ENCODE data around the gene FBLN2. TPM values are rescaled to one million over a fixed set of nuclear protein-coding genes. Genes with fewer than 3 reads are reported as not detected.

The FBLN2 gene
- total and polyA plus RNA-seq, 8 donors = 27.5 to 96.6 (median 40.6) TPM

GRCh38 chr3:13584427-13584891, 35.5 kb downstream of the FBLN2 start:
- TF ChIP-seq CTCF (IDR thresholded peaks at IDR 0.05) = no peak
- Histone ChIP-seq H3K27ac (no peak overlapping the region), H3K4me3 (no peak overlapping the region), H3K9me3 (no peaks in the 10 kb centered on the region), H3K4me1 (no peaks in the 10 kb centered on the region), H3K36me3 (no peaks in the 10 kb centered on the region), H3K27me3 (no peaks in the 10 kb centered on the region)
- ATAC-seq = no peak
- intact Hi-C loops (cut with DNase I) = no loop called here
- DNase-seq = no peak

GRCh38 chr3:13584901-13585300, 36.0 kb downstream of the FBLN2 start:
- Histone ChIP-seq H3K4me3 (no peak overlapping the region), H3K27ac (no peak overlapping the region), H3K4me1 (peaks cover 0 to 3% of the 10 kb centered on the region in 2 donors), H3K9me3 (no peaks in the 10 kb centered on the region), H3K27me3 (no peaks in the 10 kb centered on the region), H3K36me3 (no peaks in the 10 kb centered on the region)
- ATAC-seq (no peak), DNase-seq (peak in 1 of 4 donors; percentile 37)
- no peak for TF ChIP-seq CTCF (IDR thresholded peaks at IDR 0.05)
- intact Hi-C loops (cut with DNase I) = no loop called here

GRCh38 chr3:13587442-13587841, 38.5 kb downstream of the FBLN2 start:
- ATAC-seq (no peak), DNase-seq (no peak)
- H3K4me3 ChIP-seq = no peak overlapping the region
- no peak for TF ChIP-seq CTCF (IDR thresholded peaks at IDR 0.05)
- no peaks in the 10 kb centered on the region for H3K36me3 ChIP-seq
- H3K9me3 ChIP-seq = no peaks in the 10 kb centered on the region
- no peaks in the 10 kb centered on the region for H3K27me3 ChIP-seq
- no peak overlapping the region for H3K27ac ChIP-seq
- H3K4me1 ChIP-seq = peaks cover 0 to 3% of the 10 kb centered on the region in 2 donors
- intact Hi-C loops (cut with DNase I) = no loop called here

DNA sequence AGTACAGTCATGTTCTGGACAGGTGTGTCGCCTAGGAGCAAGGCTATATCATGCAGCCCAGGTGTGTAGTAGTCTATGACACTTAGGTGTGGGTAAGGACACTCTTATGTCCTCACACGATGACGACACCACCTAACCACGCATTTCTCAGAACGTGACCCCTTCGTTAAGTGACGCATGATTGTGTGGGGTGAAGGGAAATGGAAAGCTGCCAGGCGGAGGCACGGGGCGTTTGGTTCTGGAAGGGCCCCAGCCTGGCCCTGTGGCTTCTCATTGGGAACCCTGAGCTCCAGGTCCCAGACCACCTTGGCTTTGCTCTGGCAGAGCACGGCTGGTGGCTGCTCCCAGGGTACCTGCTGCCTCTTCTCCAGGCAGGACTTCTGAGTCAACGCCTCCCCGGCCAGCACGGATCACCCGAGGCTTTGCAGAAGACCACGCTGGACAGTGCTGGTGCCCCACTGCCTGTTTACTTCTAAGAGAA, 39.3 kb downstream of the FBLN2 start:
- TF ChIP-seq CTCF (IDR thresholded peaks at IDR 0.05) = no peak
- no peaks in the 10 kb centered on the region for H3K9me3 ChIP-seq
- intact Hi-C loops (cut with DNase I) = no loop called here
- H3K36me3 ChIP-seq = no peaks in the 10 kb centered on the region
- ATAC-seq (peak; percentile 70), DNase-seq (peak in 1 of 4 donors; percentile 58)
- no peak overlapping the region for H3K4me3 ChIP-seq
- H3K27me3 ChIP-seq = no peaks in the 10 kb centered on the region
- H3K4me1 ChIP-seq = peaks cover 0 to 3% of the 10 kb centered on the region in 2 donors
- H3K27ac ChIP-seq = no peak overlapping the region

GRCh38 chr3:13588993-13589392, 40.1 kb downstream of the FBLN2 start:
- intact Hi-C loops (cut with DNase I) = no loop called here
- Histone ChIP-seq H3K27ac (no peak overlapping the region), H3K27me3 (no peaks in the 10 kb centered on the region), H3K4me3 (no peak overlapping the region), H3K9me3 (no peaks in the 10 kb centered on the region), H3K4me1 (peaks cover 0 to 3% of the 10 kb centered on the region in 2 donors), H3K36me3 (no peaks in the 10 kb centered on the region)
- DNase-seq = no peak
- peak; percentile 12 for ATAC-seq
- no peak for TF ChIP-seq CTCF (IDR thresholded peaks at IDR 0.05)

Data from left lung (tissue), 10 donors.